GM21423 (cell line): ENCODE measurements around the gene PNPLA7.
"Not testable (repeated sequence)": the region's sequence is repeated elsewhere in the genome, so short reads cannot be mapped to it uniquely, and the experiment has no call there.

Source experiments
- ATAC-seq: cut with Tn5 transposase; IDR thresholded peaks from one replicate; pipeline ENCODE4 v1.9.1; 2021; ENCODE audit warnings: mild to moderate bottlenecking, moderate library complexity; ENCODE audit not compliant: unreplicated experiment

PNPLA7 gene

GRCh38 chr9:137550231-137550621 lies at the start of gene PNPLA7:
PNPLA7 (minus strand) TSS chr9:137550402; CDS start chr9:137550197, 205 bp downstream.
- ATAC-seq, result no peak

- no peak for ATAC-seq
These were observed 48.7 kb upstream of the PNPLA7 start for GRCh38 chr9:137598943-137599342.

- ATAC-seq, result not testable (repeated sequence)
These were observed 46.4 kb upstream of the PNPLA7 start for GRCh38 chr9:137596577-137596976.

- no peak for ATAC-seq
These were observed 43.0 kb upstream of the PNPLA7 start for GRCh38 chr9:137593176-137593575.

GRCh38 chr9:137592767-137593166 lies 42.6 kb upstream of the PNPLA7 start:
- no peak for ATAC-seq

- peak; percentile 81 for ATAC-seq
These were observed 40.5 kb upstream of the PNPLA7 start, which contains the start of gene ZMYND19 for GRCh38 chr9:137590469-137591383. ZMYND19 (minus strand) TSS chr9:137590512; CDS start chr9:137590263, 249 bp downstream.

GRCh38 chr9:137590123-137590468 lies 39.9 kb upstream of the PNPLA7 start:
- ATAC-seq, result peak; percentile 21

- peak; percentile 17 for ATAC-seq
These were observed 39.4 kb upstream of the PNPLA7 start for GRCh38 chr9:137589441-137590122.

GRCh38 chr9:137588891-137589290 lies 38.7 kb upstream of the PNPLA7 start:
- no peak for ATAC-seq

- ATAC-seq, result no peak
These were observed 38.1 kb upstream of the PNPLA7 start for GRCh38 chr9:137588311-137588710.

- ATAC-seq, result no peak
These were observed 36.7 kb upstream of the PNPLA7 start for GRCh38 chr9:137586854-137587253.

GRCh38 chr9:137583957-137584356 lies 33.8 kb upstream of the PNPLA7 start:
- ATAC-seq, result no peak

- no peak for ATAC-seq
These were observed 33.1 kb upstream of the PNPLA7 start for GRCh38 chr9:137583347-137583746.

- no peak for ATAC-seq
These were observed 32.2 kb upstream of the PNPLA7 start for GRCh38 chr9:137582286-137582860.

GRCh38 chr9:137581361-137582285 lies 31.4 kb upstream of the PNPLA7 start:
- ATAC-seq, result no peak

GRCh38 chr9:137580954-137581322 lies 30.7 kb upstream of the PNPLA7 start:
- ATAC-seq, result no peak

- no peak for ATAC-seq
These were observed 30.2 kb upstream of the PNPLA7 start for GRCh38 chr9:137580209-137580953.

GRCh38 chr9:137579259-137579604 lies 29.0 kb upstream of the PNPLA7 start:
- no peak for ATAC-seq

- ATAC-seq, result peak; percentile 87
These were observed 28.5 kb upstream of the PNPLA7 start, which contains the start of gene DPH7 for GRCh38 chr9:137578518-137579258. DPH7 (minus strand) TSS chr9:137578925; CDS start chr9:137578777, 148 bp downstream.
